WI38 (cell line): ENCODE results near the gene MEGF10.

Source experiments
- H3K4me3 ChIP-seq: 2 replicates; pipeline ENCODE4 v1.5.1; 2011; ENCODE audit warnings: low read depth, mild to moderate bottlenecking, control low read depth, low read length
- TF ChIP-seq, protein P1 (sequence below): IDR thresholded peaks from 2 replicates; pipeline ENCODE4 v1.5.1; 2012; ENCODE audit warnings: low read depth, mild to moderate bottlenecking, control low read depth, low read length

Gene MEGF10

DNA sequence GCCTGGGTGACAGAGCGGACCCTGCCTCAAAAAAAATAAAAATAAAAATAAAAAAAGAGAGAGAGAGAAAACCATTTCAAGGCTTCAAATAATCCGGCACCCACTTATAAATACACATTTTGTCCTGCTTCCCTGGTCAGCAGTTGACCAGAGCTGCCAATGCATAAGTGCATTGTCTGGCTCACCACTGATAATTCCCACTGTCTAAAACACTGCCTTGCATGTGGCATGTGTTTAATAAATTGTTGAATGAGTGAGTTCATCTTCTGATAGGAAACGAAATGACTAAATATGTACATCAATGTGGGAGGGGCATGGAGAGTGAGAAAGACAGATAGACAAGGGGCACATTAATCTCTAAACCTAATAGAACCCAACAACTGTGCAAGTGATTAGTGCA lies 42.9 kb downstream of the MEGF10 start:
- H3K4me3 ChIP-seq, result no peak overlapping the region

DNA sequence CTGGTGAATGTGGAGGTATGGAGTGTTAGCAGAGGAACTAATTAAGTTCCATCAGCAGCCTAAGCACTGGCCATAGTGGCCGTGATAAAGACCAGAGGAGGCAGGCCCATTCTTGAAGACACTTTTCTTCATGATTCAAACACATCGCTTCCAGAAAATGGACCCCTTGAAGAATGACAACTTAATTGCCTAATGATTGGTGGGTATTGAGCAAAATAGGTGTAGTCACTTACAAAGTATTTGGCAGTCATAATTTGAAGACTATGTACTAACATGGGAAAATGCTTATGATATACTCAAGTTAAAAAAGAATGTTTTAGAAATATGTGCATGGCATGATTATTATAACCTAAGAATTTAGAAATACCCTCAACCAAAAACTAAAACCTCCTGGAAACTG lies 44.8 kb downstream of the MEGF10 start:
- TF ChIP-seq, protein P1, sequence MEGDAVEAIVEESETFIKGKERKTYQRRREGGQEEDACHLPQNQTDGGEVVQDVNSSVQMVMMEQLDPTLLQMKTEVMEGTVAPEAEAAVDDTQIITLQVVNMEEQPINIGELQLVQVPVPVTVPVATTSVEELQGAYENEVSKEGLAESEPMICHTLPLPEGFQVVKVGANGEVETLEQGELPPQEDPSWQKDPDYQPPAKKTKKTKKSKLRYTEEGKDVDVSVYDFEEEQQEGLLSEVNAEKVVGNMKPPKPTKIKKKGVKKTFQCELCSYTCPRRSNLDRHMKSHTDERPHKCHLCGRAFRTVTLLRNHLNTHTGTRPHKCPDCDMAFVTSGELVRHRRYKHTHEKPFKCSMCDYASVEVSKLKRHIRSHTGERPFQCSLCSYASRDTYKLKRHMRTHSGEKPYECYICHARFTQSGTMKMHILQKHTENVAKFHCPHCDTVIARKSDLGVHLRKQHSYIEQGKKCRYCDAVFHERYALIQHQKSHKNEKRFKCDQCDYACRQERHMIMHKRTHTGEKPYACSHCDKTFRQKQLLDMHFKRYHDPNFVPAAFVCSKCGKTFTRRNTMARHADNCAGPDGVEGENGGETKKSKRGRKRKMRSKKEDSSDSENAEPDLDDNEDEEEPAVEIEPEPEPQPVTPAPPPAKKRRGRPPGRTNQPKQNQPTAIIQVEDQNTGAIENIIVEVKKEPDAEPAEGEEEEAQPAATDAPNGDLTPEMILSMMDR, result no peak
- H3K4me3 ChIP-seq, result no peak overlapping the region

More for the DNA sequence above, 42.9 kb downstream of the MEGF10 start:
- TF ChIP-seq, protein P1, result no peak

DNA sequence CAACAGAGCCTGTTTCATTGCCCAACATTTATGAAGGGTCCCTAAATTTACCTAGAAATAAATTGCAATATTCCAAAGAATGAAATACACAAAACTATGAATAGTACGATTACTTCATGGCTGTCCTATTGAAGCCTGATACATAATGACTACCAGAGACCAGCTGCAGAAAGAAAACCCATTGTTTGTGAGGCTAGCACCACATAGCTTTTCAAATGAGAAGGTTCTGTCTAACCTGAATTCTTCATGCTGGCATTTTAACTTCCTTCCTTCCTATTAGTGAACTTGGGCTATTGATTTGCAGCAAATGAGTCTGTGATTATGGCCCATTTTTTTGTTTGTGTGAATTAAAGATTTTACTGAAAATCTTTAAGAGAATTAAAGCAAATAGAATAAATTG lies 47.3 kb downstream of the MEGF10 start:
- no peak overlapping the region for H3K4me3 ChIP-seq
- TF ChIP-seq, protein P1, result no peak

DNA sequence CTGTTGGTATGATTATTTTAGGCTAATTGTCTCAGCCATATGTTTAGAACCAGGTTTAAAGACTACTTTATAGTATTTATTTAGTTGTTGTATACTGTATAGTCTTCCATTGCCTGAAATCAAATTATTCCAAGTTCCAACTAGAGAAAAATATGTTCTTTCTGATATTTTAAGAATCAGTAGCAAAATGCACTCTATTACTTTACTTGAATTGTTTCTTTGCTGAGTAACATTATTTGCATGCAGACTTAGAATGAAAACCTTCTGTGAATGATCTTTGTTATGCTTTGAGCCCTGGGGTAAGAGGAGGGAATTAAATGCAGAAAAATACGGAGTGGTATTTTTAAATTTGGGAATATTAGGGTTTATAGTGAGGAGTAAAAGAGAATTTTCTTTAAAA lies 47.9 kb downstream of the MEGF10 start:
- TF ChIP-seq, protein P1, result no peak
- no peak overlapping the region for H3K4me3 ChIP-seq

DNA sequence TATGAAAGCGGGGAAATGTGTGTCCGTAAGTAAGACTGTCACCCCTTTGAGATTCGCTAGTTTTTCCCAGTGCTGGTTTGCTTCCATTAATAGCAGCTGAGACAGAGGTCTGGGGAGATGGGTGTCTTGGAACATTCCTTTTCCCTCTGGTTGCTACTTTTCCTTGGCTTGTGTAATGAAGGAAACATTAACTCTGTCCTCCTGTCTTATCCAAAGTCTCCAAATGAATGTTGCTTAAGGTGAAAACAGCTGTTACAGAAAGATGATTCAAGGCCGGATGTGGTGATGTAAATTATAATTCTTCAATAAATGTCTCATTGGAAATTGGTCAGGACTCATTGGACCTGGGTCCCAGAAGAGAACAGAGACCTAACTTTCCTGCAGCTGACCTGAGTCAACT lies 50.0 kb downstream of the MEGF10 start:
- TF ChIP-seq, protein P1, result no peak
- no peak overlapping the region for H3K4me3 ChIP-seq

DNA sequence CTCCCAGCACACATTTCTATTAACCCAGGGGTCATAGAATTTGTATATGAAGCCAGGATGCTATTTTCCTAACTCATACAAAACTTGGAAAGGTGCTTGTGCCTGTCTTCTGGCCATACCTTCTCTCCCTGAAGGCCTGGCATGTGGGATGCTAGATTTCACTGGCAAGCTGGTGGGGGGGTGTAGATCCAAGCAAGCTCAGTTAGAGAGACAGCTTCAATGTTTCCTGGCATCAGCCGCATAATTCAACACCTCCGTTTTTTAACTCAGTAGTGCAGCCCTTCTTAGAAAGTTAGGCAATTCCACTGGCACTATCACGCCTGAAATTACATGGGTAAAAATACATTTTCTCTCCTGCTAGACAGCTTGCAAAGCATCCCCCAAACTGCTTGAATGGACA lies 51.8 kb downstream of the MEGF10 start:
- no peak overlapping the region for H3K4me3 ChIP-seq
- TF ChIP-seq, protein P1, result no peak

DNA sequence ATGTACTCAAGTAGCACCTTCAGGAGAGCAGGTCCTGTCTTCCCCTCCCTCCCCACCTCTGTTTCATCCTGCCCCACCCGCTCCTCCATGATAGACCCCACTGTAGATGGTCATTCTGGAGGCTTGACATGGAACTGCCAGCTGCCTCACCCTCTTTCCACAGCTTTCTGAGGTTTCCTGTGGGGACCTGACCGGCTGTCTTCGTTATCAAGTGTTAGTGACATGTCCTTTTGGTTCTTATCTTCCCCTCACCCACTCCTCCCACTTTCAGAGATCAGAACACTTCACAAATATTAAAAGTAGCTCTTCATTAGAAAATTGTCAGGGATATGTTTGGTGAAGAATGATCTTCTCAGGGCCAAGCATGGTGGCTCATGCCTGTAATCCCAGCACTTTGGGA lies 52.7 kb downstream of the MEGF10 start:
- TF ChIP-seq, protein P1, result no peak
- no peak overlapping the region for H3K4me3 ChIP-seq
